ENCODE data around the gene RDH12.
"Not testable (repeated sequence)": the region's sequence is repeated elsewhere in the genome, so short reads cannot be mapped to it uniquely, and the experiment has no call there.

RDH12 gene

GRCh38 chr14:67705211-67705610, 3.5 kb downstream of the RDH12 start:
- no peak for DNase-seq (ENCODE audit: low read depth)

- DNase-seq (ENCODE audit: low read depth), result not testable (repeated sequence)
Observed at GRCh38 chr14:67709346-67709745, 7.7 kb downstream of the RDH12 start.

GRCh38 chr14:67709796-67710195, 8.1 kb downstream of the RDH12 start:
- not testable (repeated sequence) for DNase-seq (ENCODE audit: low read depth)

- no peak for DNase-seq (ENCODE audit: low read depth)
Observed at GRCh38 chr14:67710209-67710608, 8.5 kb downstream of the RDH12 start.

- no peak for DNase-seq (ENCODE audit: low read depth)
Observed at GRCh38 chr14:67717048-67717447, 15.4 kb downstream of the RDH12 start.

- no peak for DNase-seq (ENCODE audit: low read depth)
Observed at GRCh38 chr14:67718265-67718664, 16.6 kb downstream of the RDH12 start.

- DNase-seq (ENCODE audit: low read depth), result not testable (repeated sequence)
Observed at GRCh38 chr14:67719385-67719784, 17.7 kb downstream of the RDH12 start.

- no peak for DNase-seq (ENCODE audit: low read depth)
Observed at GRCh38 chr14:67719866-67720265, 18.2 kb downstream of the RDH12 start.

- DNase-seq (ENCODE audit: low read depth), result no peak
Observed at GRCh38 chr14:67721875-67722274, 20.2 kb downstream of the RDH12 start.

GRCh38 chr14:67722293-67722692, 20.6 kb downstream of the RDH12 start:
- no peak for DNase-seq (ENCODE audit: low read depth)

GRCh38 chr14:67725171-67725570, 23.5 kb downstream of the RDH12 start:
- DNase-seq (ENCODE audit: low read depth), result no peak

GRCh38 chr14:67727361-67727760, 25.7 kb downstream of the RDH12 start:
- DNase-seq (ENCODE audit: low read depth), result no peak

- no peak for DNase-seq (ENCODE audit: low read depth)
Observed at GRCh38 chr14:67728258-67728657, 26.6 kb downstream of the RDH12 start.

- DNase-seq (ENCODE audit: low read depth), result no peak
Observed at GRCh38 chr14:67729072-67729885, 27.6 kb downstream of the RDH12 start.

GRCh38 chr14:67733616-67734015, 31.9 kb downstream of the RDH12 start:
- no peak for DNase-seq (ENCODE audit: low read depth)

GRCh38 chr14:67734675-67735074, 33.0 kb downstream of the RDH12 start:
- DNase-seq (ENCODE audit: low read depth), result no peak

GRCh38 chr14:67735336-67736147, 33.9 kb downstream of the RDH12 start:
- no peak for DNase-seq (ENCODE audit: low read depth)

GRCh38 chr14:67736771-67737170, 35.1 kb downstream of the RDH12 start:
- no peak for DNase-seq (ENCODE audit: low read depth)

- DNase-seq (ENCODE audit: low read depth), result peak; percentile 91
Observed at GRCh38 chr14:67738740-67739504, 37.2 kb downstream of the RDH12 start.

- DNase-seq (ENCODE audit: low read depth), result no peak
Observed at GRCh38 chr14:67744046-67744445, 42.4 kb downstream of the RDH12 start.

- no peak for DNase-seq (ENCODE audit: low read depth)
Observed at GRCh38 chr14:67746927-67747326, 45.2 kb downstream of the RDH12 start.

- DNase-seq (ENCODE audit: low read depth), result no peak
Observed at GRCh38 chr14:67748312-67748711, 46.6 kb downstream of the RDH12 start.
